HG02885 (cell line): Measurements from ENCODE around the gene MID1.
"Not testable (repeated sequence)": the region's sequence is repeated elsewhere in the genome, so short reads cannot be mapped to it uniquely, and the experiment has no call there.

ENCODE experiments used
- ATAC-seq: cut with Tn5 transposase; IDR thresholded peaks from one replicate; pipeline ENCODE4 v1.9.1; 2021; ENCODE audit warnings: mild to moderate bottlenecking; ENCODE audit not compliant: unreplicated experiment, poor library complexity

MID1 gene

GRCh38 chrX:10618961-10619360 is 1.4 kb downstream of the MID1 start:
- ATAC-seq = no peak

- no peak for ATAC-seq
These were observed 2.4 kb downstream of the MID1 start for GRCh38 chrX:10617999-10618351.

- no peak for ATAC-seq
These were observed 3.0 kb downstream of the MID1 start for GRCh38 chrX:10617186-10617998.

GRCh38 chrX:10615931-10616774 is 4.2 kb downstream of the MID1 start:
- peak; percentile 69 for ATAC-seq

- no peak for ATAC-seq
These were observed 8.2 kb downstream of the MID1 start for GRCh38 chrX:10612215-10612614.

- no peak for ATAC-seq
These were observed 8.8 kb downstream of the MID1 start for GRCh38 chrX:10611441-10612090.

- no peak for ATAC-seq
These were observed 12.3 kb downstream of the MID1 start for GRCh38 chrX:10608099-10608498.

- ATAC-seq = no peak
These were observed 13.2 kb downstream of the MID1 start for GRCh38 chrX:10607233-10607632.

GRCh38 chrX:10603612-10604011 is 16.8 kb downstream of the MID1 start:
- ATAC-seq = no peak

- ATAC-seq = no peak
These were observed 17.7 kb downstream of the MID1 start for GRCh38 chrX:10602646-10603045.

GRCh38 chrX:10600479-10600878 is 19.9 kb downstream of the MID1 start:
- no peak for ATAC-seq

GRCh38 chrX:10598540-10598939 is 21.8 kb downstream of the MID1 start:
- no peak for ATAC-seq

GRCh38 chrX:10597871-10598270 is 22.5 kb downstream of the MID1 start:
- peak; percentile 48 for ATAC-seq

- no peak for ATAC-seq
These were observed 28.7 kb downstream of the MID1 start for GRCh38 chrX:10591363-10592335.

- not testable (repeated sequence) for ATAC-seq
These were observed 30.6 kb downstream of the MID1 start for GRCh38 chrX:10589787-10590186.

GRCh38 chrX:10589098-10589497 is 31.3 kb downstream of the MID1 start:
- no peak for ATAC-seq

- ATAC-seq = not testable (repeated sequence)
These were observed 35.5 kb downstream of the MID1 start for GRCh38 chrX:10584882-10585281.

- no peak for ATAC-seq
These were observed 37.4 kb downstream of the MID1 start for GRCh38 chrX:10582945-10583344.

GRCh38 chrX:10582215-10582733 is 38.1 kb downstream of the MID1 start:
- no peak for ATAC-seq
